ENCODE measurements around the gene SNAPC1.
A peak's percentile ranks its signal among the peaks of the same experiment; 100 is the strongest.

DNA sequence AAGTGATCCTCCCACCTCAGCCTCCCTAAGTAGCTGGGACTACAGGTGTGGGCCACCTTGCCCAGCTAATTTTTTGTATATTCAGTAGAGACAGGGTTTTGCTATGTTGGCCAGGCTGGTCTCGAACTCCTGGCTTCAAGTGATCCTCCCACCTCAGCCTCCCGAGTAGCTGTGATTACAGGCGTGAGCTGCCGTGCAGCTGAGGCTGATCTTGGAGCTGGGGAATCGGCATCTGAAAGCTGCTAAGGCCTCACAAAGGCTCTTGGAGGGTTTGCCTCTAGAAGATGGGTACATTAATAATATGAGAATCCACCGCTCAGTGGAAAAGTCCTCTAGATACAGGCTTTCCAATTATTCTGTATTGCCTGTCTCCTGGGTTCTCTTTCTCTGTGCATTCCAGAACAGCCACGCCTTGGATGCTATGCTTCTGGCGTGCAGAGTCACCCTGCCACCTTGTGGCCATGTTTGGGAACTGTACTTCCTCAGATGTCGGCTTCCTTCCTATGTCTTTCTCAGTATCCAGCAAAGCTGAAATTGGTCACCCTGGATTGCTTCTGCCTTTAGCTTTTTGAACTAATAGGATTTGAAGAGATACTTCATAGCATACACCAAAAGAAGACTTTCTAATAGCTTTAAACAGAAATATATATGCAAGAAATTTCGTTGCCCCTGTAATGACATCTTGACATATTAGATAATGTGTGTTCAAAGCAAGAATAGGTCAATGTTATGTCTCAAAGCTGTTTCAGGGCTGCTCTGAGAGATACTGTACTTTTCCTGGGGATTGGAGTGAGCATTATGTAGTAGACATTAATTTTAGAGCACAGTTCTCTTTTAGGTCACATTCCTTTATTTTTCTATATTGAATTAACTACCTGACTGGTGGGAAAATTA is 75.4 kb downstream of the SNAPC1 start:
- TF ChIP-seq POLR2A (IDR thresholded peaks at IDR 0.05) (no peak), CTCF (IDR thresholded peaks at IDR 0.05) (peak; percentile 80 to 91 (median 89)), POLR2AphosphoS5 (IDR thresholded peaks at IDR 0.05) (no peak)

Measured in breast epithelium (tissue), 3 donors.